Stimulated activated CD4-positive, alpha-beta T cell treated with anti-CD3 and anti-CD28 coated beads, Interleukin-15, amount 100 ng/mL, for 1 hour (primary cell): ENCODE results near the gene OPN1SW.

Source experiments
- DNase-seq, 2 donors: peaks; one replicate each; pipeline ENCODE4 v3.0.0-alpha.2; 2020; ENCODE audit warnings: low read depth in 1 of 2, low spot score in 1 of 2

The OPN1SW gene, protein sequence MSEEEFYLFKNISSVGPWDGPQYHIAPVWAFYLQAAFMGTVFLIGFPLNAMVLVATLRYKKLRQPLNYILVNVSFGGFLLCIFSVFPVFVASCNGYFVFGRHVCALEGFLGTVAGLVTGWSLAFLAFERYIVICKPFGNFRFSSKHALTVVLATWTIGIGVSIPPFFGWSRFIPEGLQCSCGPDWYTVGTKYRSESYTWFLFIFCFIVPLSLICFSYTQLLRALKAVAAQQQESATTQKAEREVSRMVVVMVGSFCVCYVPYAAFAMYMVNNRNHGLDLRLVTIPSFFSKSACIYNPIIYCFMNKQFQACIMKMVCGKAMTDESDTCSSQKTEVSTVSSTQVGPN

DNA sequence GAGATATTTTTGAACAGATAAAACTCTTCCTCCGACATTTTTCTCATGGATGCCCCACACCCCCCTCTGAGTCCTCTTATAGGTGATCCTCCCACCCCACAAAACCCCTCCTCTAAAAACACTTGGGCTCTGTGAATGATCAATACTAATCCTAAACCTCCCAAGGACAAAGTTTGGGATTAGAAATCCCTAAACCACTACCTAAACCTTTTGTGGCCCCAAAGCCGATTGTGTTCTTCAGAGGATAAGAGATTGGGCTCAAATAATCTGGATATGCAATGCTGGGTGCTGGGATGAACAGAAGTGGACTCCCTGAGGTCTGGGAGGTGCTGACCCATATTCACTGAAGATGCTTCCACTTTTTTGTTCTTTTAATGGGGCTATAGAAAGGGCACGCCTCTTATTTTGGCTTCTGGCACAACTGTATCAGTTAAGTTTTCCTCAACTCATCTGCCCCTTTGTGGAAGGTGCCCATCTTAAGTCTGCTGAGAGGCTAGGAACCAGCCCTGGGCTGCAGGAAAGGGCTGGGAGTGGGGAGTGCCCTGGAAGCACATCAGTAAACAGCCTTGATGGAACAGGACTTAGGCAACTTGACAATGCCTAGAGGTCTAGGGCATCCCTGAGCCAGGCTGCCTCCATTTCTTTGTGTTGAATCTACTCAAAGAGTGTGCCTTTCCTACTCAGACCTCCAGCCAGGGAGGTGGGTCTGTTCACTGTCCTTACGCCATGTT, at the start of gene OPN1SW:
OPN1SW (minus strand) TSS at position 51 of the 731 bp plus-strand sequence; CDS start at position 38, 13 bp downstream.
- no peak for DNase-seq

GRCh38 chr7:128821724-128822123, 46.1 kb upstream of the OPN1SW start:
- no peak for DNase-seq

- no peak for DNase-seq
These were observed 43.1 kb upstream of the OPN1SW start for GRCh38 chr7:128818694-128819093.

DNA sequence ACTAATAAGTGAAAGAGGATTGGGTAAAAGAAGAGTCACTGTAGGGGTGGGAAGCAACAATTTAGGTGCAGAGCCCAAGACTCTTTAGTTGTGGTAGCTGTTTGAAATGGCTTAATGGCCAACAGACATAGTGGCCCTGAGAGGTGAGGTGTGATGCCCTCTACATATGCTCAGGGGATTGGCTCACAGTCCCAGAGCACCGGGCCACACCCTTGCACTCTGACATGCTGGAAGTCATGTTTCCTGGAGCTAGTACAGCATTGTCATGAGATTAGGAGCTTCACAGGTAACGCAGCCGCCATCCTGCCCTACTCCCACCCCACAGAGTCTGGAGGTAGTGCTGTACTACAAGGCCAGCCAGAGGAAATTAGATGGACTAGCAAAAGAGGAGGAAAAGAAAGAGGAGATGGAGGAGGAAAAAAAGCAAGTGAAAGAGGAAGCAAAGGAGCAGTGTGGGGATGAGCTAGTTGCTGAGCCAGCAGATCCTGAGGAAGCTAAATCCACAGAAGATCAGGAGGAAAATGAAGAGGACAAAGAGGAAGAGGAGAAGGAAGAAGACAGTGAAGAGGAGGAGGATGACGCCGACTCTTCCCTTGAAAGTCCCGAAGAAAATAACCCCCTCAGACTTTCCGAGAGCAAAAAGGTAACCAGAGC, 39.8 kb upstream of the OPN1SW start:
- no peak for DNase-seq

DNA sequence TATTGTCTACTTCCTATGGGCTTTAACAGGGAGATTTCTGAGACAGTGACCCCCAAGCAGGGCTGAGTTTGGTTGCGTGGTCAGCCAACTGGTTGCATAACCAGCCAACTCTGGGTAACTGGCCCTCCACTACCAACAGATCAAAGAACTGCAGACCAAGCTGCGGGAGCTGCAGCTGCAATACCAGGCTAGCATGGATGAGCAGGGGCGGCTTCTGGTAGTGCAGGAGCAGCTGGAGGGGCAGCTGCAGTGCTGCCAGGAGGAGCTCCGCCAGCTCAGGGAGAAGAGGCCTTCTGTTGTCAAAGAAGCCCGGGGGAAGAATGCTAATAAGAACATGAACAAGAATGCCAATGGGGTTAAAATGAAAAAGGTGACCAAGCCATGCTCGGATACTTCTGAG, 38.9 kb upstream of the OPN1SW start:
- DNase-seq: no peak

DNA sequence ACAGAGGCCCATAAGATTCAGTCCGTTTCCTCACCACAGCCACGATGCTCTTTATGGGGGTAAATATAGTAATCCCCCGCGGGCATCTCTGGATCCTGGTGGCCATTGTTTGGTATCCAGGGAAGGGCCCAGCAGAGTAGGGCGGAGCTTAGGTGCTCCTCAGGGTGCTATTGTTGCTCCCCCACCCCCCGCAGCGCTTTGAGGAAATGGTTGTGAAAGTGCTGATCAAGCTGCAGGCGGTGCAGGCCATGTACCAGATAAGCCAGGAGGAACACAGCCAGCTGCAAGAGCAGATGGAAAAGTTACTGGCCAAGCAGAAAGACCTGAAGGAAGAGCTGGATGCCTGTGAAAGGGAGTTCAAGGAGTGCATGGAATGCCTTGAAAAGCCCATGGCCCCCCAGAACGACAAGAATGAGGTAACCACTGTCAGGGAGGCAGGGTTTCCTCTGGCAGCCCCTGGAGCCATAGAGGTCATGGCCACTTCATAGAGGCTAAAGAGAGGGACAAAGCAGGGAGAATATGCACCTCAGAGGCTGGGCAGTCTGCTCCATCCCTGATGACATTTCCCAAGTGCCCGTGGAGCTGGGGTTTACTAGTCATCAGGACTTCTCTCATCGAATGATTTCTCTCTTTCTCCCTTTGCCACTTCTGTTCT, 37.0 kb upstream of the OPN1SW start:
- no peak for DNase-seq

- DNase-seq: no peak
These were observed 36.2 kb upstream of the OPN1SW start for GRCh38 chr7:128811631-128812430.

DNA sequence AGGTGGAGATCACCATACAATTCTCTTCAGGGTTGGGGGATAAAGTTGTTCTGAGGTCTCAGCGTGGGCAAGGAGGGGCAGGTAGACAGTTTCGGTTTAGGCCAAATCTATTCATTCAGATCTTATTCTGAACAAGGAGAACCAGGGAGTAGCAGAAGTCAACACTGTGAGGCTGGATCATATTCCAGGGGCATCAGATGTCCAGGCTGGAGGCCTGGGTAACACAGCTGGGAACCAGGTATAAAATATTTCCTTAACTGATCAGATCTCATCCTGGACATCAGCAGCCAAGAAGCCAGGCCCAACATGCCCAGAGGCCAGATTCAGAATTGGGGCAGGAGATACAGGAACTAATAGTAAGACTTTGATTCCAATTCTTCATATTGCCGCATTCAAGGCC, 35.4 kb upstream of the OPN1SW start:
- DNase-seq: no peak

GRCh38 chr7:128810473-128810872, 34.9 kb upstream of the OPN1SW start:
- no peak for DNase-seq

GRCh38 chr7:128809363-128809762, 33.8 kb upstream of the OPN1SW start:
- DNase-seq: no peak

DNA sequence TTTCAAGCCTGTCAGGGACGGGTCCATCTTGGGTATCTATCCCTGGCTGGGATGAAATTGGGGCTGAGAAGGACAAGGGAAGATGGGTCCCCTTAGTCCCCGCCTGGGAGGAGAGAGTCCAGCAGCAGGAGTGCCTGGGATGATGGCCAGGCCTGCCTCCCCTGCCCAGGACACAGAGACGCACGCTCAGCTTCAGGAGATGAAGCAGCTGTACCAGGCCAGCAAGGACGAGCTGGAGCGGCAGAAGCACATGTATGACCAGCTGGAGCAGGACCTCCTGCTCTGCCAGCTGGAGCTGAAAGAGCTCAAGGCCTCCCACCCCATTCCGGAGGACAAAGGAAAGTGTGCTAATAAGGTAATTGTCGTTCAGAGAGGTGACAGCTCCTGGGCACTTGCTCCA, 31.6 kb upstream of the OPN1SW start:
- no peak for DNase-seq

- no peak for DNase-seq
These were observed 29.6 kb upstream of the OPN1SW start for GRCh38 chr7:128805225-128805624.

DNA sequence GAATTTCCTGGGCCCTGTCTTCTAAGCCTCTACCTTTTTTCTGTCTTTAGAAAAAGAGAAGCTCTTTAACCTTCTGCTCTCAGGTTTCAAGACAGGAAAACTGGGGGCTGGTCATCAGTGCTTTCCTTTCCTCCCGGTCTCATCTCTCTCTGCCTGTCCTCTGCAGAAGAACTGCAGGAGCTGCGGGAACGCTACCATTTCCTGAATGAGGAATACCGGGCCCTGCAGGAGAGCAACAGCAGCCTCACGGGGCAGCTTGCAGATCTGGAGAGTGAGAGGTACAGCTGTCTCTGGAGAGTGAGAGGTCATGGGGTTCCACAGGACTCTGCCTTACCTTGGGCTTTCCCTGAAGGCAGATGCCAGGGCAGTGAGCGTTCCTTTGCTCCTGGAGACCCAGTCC, 28.9 kb upstream of the OPN1SW start:
- no peak for DNase-seq

GRCh38 chr7:128801667-128802418, 26.2 kb upstream of the OPN1SW start:
- no peak for DNase-seq

GRCh38 chr7:128801003-128801402, 25.4 kb upstream of the OPN1SW start:
- DNase-seq: no peak

- DNase-seq: no peak
These were observed 25.0 kb upstream of the OPN1SW start for GRCh38 chr7:128800567-128800966.

- no peak for DNase-seq
These were observed 23.9 kb upstream of the OPN1SW start for GRCh38 chr7:128799451-128799850.

DNA sequence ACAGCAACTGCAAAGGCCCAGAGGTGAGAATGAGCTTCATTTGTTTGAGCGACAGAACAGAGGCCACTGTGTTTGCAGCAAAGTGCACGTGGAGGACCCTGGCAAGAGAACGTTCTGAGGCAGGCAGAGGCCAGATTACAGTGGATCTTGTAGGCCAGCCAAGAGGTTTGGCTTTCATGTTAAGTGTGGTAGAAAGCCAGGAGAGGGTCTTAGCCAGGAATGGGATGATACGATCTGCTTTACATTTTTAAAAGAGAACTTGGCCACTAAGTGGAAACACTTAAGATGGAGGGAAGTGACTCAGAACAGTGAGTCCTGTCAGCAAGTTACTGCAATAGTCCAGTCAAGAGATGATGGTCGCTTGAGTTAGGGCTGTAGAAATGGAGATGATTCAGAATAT, 20.7 kb upstream of the OPN1SW start:
- no peak for DNase-seq

DNA sequence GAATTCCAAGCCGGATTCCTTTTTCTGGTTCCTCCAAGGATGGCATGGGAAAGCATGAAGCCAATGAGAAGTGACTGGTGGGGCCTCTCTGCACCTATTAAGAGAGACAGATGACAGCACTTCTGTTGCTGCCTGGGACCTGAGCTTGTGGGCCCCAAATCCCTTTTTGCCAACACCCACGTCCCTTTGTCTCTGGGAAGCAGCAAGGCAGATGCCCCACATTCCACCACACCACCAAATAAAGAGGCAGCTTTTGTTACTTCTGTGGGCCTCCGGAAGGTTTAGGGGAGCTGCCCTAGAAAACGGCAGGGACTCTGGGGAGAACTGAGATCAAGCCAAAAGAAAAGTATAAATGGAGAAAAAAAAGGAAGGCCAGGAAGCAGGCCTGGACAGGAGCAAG, 19.5 kb upstream of the OPN1SW start:
- no peak for DNase-seq

DNA sequence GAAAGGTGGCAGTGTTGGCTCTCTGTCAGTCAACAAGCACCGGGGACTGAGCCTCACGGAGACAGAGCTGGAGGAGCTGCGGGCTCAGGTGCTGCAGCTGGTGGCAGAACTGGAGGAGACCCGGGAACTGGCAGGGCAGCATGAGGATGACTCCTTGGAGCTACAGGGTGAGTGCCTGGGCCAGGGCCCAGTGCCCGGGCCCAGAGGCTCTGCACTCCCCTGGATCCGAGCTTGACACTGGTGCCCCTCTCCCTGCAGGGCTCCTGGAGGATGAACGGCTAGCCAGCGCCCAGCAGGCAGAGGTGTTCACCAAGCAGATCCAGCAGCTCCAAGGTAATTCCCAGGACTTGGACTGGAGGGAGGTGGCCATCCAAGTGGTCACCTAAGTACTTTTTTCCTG, 18.8 kb upstream of the OPN1SW start:
- DNase-seq: no peak
